ENCODE results near the gene CAMK1D. TPM values are rescaled to one million over a fixed set of nuclear protein-coding genes. Genes with fewer than 3 reads are reported as not detected.

The CAMK1D gene
- total RNA-seq, 1 donor from 2014 or later = 8.7 TPM

DNA sequence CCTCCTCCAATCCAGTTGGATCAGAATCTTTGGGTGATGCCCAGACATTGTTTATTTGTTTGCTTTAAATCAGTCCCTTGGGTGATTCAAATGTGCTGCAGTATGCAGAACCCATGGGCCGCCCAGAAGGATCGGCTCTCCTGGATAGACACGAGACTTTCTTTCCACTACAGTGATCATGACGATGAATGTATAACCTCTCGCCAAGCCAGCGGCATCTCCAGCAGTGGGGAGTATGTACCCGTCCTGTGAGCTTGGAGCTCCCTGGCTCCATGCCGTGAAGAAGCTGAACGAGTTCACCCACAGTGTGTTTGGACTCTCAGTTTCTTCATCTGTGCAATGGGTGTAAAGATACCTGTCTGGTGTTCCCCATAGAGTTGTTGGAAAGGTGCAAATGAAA lies 162.3 kb downstream of the CAMK1D start:
- intact Hi-C loops (cut with micrococcal nuclease) = no loop called here

DNA sequence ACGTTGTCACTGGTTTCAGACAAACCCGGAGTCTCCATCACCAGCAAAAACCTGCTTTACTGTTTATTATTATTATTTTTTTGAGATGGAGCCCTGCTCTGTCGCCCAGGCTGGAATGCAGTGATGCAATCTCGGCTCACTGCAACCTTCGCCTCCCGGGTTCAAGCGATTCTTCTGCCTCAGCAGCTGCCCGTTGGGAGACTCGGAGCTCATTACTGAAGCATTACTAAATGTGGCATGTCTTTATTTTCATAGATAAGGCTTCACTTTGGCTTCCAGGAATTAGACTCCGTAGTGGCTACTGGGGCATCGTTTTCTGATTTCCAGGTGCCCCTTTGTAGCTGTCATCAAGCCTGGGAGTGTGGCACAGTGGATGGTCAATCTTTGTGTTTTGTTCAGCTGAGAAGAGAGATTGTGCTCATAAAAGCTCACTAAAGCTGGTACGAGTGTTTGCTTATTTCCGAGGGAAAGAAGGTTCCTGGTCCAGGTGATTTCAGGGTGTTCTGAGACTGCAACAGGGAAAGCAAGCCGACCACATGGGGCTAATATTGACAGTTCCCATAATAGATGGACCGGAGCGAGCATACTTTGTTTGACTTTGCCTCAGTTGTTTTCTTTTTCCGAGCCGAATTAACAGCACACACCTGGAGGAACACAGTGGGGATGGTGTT lies 163.1 kb downstream of the CAMK1D start:
- intact Hi-C loops (cut with micrococcal nuclease) = no loop called here

DNA sequence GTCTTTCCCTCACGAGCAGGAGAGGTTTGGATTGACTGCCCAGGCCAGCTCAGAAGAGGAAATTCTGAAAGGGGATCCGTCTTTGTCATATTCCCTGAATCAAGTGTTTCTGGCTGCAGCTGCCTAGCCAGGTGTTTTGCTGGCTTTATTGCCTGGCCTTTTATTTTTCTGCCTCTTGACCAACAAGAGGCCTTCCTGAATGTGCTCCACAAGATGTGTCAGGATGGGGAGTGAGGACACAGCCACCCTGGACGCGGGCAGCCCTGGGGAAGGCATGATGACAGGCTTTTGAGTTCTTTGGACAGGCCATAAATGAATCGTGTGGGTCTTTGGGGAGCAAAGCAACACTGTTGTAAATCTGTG lies 163.6 kb downstream of the CAMK1D start:
- intact Hi-C loops (cut with micrococcal nuclease) = no loop called here

DNA sequence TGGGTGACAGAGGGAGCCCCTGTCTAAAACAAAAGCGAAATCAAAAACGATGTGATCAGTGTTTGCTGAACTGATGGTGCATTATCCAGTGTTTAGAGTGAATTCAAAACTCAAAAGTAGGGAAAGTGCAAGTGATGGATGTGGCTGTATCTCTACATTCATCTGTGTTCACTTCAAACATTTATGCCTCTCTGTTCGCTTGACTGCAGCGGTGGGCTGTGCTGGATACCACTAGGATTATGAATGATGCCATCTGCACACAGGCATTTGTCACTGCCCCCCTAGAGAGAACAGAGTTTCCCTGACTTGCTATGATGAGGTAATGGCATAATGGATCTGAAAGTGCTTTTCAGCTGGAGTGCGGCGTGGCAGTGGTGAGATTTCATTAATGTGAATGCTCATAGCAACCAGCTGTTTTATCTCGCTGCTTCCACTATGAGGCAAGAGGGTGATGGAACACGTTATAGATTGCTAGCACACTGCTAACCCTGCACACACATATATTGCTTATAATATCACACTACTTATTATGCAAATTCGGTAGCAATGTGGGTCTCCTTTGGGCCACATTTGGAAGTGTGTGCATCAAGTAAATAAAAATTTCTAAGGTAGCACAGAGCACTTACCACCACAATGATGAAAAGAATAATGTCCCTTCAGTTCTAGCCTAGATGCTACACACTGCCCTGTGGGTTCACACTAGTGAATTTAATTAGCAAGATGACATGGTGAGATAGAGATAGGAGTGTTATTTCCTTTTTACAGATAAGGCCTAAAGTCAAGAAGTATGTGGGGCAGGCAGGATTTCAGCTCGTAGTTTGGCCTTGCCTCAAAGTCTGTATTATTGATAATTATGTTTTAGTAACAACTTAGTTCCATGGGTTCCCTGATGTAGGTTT lies 164.7 kb downstream of the CAMK1D start:
- intact Hi-C loops (cut with micrococcal nuclease) = no loop called here

DNA sequence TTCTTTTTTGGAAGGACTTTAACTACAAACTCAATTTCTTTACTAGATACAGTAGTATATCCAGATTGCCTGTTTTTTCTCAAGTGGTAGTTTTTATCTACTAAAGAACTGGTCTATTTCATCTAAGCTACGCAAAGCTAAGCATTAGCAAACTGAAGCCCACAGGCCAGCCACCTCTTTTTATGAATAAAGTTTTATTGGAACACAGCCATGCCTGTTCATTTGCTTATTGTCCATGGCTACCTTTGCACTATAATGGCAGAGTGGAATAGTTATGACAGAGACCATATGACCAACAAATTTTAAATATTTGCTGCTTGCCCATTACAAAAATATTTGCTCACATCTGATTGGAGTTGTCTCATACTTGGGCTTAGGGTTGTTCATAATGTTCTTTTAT lies 168.7 kb downstream of the CAMK1D start:
- intact Hi-C loops (cut with micrococcal nuclease) = no loop called here

DNA sequence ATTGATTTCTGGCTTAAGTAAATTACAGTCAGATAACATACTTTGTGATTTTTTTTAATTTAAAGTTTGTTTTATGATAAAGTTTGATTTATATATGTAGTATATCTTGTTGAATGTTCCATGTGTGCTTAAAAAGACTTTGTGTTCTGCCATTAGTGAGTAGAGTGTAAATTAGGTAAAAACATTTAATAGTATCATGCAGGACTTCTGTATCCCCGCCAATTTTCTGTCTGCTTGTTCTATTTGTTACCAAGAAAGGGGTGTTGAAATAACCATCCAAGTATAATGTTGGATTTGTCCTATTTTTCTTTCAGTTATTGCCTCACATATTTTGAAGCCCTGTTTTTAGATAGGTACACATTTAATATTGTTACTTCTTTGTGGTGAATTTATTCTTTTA lies 172.1 kb downstream of the CAMK1D start:
- intact Hi-C loops (cut with micrococcal nuclease) = no loop called here

DNA sequence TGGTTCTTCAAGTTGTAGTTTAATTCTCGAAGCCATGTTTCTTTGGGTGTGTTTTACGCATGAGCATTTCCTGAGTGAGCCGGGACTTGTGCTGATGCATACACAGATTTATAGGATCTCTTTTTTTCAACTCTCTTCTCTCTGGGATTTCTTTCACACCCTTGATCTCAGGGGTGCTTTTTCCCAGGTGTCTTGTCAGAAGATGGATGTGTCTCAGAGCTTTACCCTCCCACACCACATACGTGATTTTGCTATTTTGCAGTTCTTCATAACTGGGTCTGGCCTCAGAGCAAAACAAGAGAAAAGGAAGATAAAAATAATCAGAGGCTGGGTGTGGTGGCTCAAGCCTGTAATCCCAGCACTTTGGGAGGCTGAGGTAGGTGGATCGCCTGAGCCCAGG lies 177.0 kb downstream of the CAMK1D start:
- intact Hi-C loops (cut with micrococcal nuclease) = no loop called here

DNA sequence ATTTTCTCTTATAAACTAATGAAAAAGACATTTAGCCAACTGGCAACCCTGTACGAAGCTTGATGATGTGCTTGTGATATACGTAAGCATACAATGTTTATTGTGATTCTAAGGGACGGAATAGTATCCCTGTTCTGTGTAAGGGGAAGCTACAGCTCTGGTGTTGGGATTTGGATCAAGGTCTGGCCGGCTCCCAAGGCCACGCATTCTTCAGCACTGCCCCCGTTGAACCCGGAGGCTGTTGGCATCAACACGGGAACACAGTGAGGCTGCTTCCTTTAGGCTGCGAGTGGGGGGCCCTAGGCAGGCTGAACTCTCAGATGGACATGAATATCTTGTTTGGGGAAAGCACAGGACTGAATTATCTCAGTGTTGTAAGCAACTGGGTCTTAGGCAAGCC lies 180.6 kb downstream of the CAMK1D start:
- intact Hi-C loops (cut with micrococcal nuclease) = no loop called here

DNA sequence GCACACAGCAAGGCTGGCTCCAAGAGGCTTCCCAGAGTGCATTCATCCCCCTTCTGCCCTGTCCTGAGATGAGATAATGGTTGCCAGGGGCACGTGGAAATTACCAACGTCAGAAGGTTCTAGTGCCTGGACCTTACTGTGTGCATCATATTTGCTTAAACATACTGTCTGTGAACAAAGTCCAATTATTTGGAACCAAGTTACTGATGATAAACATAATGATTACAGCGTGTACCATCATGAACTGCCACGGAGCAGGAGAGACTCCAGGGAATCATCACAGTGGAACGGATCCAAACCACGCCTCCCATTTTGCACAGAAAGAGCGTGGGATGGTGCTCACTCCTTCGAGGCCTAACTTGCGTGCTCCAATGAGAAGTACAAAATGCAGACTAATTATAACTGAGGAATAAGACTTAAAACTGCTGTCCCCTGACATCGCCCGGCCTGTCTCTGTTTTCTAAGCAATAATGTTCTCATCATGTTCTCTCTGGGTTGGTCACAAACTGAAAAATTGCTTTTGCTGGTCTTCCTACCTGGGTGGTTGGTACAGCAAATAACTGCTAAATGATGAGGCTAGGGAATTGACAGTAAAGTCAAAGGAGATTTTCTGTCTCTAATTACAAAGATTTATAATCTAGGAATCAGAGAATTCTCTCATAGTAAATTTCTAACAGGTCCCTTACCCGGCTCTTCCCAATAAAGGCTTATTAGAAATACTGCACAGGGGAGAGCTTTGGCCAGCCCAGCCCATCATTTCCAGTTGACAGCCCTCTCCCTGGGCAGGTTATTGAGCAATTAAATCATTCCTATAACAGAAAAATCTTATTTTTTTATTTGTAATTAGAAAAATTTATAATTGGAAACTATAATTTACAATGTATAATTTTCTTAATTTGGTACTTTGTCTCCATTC lies 182.2 kb downstream of the CAMK1D start:
- intact Hi-C loops (cut with micrococcal nuclease) = no loop called here

DNA sequence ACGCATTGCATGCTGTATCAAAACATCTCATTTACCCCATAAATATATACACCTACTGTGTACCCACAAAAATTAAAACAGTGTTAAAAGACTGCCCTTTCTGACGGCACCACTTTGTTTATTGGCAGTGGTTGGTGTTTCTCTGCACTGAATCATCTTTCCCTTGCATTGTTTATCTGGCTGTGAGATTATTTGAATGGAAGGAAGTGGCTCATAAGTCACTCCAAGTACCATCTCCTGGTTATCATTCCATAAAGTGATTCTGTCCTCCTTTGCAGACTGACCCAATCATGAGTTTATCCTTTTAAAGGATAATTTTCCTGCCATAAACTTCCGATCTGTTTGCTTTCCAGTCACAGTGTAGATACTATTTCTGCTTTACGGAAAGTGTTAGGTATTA lies 183.8 kb downstream of the CAMK1D start:
- intact Hi-C loops (cut with micrococcal nuclease) = no loop called here

DNA sequence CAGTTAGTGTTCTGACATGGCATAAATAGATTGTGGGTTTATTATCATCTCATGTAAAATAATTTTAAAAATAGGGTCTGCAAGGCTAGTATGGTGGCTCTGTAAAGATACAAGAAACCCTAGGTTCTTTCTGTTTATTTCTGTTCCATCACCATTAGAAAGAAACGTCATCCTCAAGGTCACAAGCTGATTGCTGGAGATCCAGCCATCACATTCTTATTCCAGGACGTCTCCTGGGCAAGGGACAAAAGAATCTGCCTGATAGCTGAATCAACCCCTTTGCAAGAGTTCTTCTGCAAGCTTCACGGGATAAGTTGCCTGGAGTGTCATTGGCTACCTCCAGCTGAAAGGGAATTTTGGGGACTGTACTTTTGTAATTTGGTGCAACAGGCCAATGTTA lies 184.4 kb downstream of the CAMK1D start:
- intact Hi-C loops (cut with micrococcal nuclease) = no loop called here

DNA sequence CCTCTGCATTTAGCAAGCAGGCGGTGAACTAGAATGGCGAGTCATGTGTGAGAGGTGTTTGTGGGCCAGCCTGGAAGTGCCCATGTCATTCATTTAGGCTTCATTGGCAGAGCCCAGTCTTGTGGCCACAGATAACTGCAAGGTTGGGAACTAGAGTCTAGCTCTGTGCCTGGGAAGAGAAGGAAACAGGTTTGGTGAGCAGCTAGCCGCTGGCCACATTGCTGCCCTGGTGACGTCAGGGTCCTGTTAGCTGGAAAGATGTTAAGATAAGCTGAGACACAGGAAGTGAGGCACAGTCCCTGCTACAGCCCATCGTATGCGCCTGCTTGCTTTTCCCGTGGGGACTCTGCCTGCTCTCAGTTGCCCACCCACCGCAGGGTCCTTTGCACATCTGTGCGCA lies 185.5 kb downstream of the CAMK1D start:
- intact Hi-C loops (cut with micrococcal nuclease) = no loop called here

DNA sequence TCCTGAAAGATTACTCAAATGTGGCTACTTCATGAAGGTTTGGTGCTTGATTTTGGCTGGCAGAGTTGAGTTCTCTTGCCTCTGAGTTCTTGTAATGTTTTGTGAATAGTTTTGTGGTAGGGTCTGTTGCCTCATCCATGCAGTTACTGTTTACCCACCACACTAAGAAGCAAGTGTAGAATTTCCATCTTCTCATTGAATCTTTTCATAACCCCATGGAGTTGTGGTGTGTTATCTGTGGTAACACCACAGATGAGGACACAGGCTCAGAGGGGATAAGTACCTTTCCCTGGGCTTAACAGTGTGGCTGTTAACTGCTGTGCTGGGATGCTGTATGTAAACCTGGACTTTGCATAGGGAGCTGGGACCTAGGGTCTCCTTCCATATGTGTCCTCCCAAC lies 186.3 kb downstream of the CAMK1D start:
- intact Hi-C loops (cut with micrococcal nuclease) = no loop called here

DNA sequence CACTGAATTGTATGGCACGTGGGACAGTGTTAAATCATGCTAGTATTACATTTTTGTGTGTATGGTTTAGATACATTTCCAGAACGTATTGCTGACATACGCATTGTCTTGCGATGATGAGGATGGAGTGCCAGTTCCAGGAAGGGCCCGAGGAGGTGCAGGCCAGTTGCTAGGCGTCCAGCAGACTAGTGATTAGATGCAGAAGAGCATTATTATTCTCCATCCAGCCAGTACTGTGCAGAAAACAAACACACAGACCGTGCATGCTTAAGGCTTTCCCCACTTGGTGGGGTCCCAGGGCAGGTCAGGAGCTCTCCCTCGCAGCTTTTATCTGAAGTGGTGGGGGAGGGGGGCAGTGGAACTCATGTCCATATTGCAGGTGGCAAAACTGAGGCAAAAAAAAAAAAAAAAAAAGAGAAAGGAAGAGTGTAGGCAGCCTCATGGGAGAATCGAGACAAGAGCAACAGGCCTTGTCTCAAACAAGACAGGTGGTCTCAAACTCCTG lies 189.2 kb downstream of the CAMK1D start:
- intact Hi-C loops (cut with micrococcal nuclease) = no loop called here

DNA sequence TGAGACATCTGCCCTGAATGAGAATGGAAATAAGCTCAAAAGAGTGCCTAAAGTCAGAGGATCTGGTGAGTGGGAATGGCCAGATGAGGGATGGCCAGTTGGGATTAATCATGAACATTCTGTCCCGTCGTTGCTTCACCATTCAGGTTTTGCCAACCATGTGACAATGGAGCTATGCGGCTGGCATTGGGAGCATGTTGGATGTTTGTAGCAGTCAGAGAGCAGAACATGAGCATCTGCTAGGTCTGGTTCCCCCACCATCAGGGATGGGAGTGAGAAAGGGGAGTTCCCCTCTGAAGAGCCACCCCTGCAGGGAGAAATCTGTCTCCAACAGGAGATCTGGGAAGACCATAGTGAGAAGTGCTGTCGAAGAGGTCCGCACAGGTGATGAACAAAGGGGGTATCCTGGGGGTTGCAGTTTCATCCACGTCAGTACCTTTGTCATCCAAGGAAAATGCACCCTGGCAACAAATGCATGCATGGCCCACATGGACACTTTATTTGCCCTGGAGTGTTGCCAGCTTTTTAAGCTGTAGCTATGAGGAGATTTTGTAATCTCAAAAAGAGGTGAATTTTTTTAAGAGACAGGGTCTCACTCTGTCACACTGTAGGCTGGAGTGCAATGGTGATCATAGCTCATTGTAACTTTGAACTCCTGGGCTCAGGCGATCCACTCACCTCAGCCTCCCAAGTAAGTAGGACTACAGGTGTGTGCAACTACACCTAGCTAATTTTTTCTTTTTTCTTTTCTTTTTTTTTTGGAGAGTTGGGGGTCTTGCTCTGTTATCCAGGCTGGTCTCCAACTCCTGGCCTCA lies 190.2 kb downstream of the CAMK1D start:
- intact Hi-C loops (cut with micrococcal nuclease) = no loop called here

DNA sequence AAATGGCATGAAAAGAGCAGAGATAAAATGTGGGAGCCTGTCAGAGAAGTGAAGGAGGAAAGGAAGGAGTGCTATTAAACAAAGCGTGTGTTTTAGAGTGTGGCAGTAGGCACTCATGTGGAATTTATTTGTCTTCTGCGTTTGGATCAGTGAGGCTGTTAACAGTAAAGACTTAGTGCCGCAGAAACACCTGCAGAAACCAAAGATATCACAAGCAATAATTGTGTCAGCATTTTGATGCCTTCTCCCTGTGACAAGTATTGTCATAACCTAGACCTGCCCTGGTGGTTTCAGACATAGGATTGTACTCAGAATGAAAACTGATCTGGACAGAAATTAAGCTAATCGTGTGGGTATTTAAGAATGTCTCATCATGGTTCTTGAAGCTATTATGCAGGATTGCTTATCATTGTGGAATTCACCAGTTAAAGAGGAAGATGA lies 191.0 kb downstream of the CAMK1D start:
- intact Hi-C loops (cut with micrococcal nuclease) = no loop called here

DNA sequence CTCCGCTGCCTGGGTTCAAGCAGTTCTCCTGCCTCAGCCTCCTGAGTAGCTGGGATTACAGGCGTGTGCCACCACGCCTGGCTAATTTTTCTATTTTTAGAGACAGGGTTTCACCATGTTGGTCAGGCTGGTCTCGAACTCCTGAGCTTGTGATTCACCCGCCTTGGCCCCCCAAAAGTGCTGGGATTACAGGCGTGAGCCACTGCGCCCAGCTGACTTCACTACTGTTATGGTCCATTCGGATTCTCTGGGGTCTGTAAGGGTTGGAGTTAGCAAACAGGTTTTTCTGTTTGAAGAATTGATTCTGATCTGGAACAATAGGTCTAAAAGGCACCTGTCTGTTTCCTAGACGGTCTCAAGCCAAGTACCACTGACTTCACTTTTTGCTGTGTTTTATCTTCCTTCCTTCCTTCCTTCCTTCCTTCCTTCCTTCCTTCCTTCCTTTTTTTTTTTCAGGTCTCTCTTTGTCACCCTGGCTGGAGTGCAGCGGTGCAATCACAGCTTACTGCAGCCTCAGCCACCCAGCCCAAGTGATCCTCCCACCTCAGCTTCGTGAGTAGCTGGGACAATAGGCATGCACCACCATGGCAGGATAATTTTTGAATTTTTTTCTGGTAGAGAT lies 192.2 kb downstream of the CAMK1D start:
- intact Hi-C loops (cut with micrococcal nuclease) = no loop called here

DNA sequence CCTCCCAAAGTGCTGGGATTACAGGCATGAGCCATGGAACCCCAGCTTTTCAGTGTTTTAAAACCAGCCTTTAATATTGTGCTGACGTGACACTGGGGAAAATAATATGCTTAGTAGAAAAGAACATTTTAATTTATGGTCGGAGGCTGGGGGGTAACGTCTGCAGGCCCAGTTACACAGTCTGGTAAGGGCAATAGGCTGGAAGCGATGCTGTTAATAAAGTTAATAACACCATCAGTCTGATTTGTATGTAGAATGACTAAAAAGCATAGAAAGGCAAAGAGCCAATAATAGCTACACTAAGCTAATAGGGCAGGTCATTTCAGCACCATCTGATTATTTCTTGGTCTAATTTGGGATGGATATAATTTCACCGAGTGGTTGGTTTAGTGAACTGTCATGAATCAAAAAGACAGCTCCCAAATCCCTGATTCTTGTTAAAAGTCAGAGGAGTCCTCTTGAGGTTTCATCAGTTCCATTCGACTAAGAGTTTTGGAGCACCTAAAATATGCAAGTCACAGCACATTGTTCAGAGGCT lies 192.9 kb downstream of the CAMK1D start:
- intact Hi-C loops (cut with micrococcal nuclease) = no loop called here

DNA sequence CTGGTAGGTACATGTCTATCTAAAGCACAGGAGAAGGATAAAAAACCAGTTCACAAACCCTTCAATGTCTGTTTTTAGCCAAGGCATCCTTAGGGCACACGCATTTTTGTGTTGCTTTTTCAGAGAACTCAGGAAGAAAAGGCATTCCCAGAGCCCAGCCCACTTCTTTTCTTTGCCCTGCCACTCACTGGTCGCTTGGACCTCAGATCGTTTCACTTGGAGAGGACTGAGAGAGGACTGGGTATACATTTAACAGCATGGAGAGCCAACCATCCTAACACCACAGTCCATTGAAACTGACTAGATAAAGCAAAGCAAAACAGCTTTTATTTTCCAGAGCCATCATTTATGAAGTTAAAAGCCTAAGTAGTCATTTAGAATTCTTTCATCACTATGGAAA lies 194.2 kb downstream of the CAMK1D start:
- intact Hi-C loops (cut with micrococcal nuclease) = no loop called here
